Measurements from ENCODE around the gene CKAP2L. TPM values are rescaled to one million over a fixed set of nuclear protein-coding genes. Genes with fewer than 3 reads are reported as not detected.

CKAP2L gene
- total and polyA plus RNA-seq, 10 of the 15 experiments (the other 5 are each of a cell fraction or from before 2014, with no cell fraction given) = 10.5 to 37.4 (median 20.2) TPM

GRCh38 chr2:112721819-112722522 is 42.4 kb downstream of the CKAP2L start:
- POLR2A ChIA-PET = interaction anchor here (0.9 kb wide), 1 partner anchor 97 kb away, joined by 3 read pairs; no protein-coding TSS in a partner anchor
- H3K4me2 ChIP-seq (ENCODE audit: control insufficient read depth, insufficient read depth) = no peak overlapping the region
- intact Hi-C loops (cut with micrococcal nuclease; ENCODE audit: unreplicated experiment) = no loop called here

More at GRCh38 chr2:112721819-112722522, 42.4 kb downstream of the CKAP2L start:
- no peak for FAIRE-seq
- ChIA-PET CTCF (interaction anchor here (1.0 to 12.8 kb wide), 6 partner anchors 16 to 121 kb away, joined by 3 to 671 read pairs (median 140); partner anchors contain the start of gene SLC20A1), RAD21 (ENCODE audit: unreplicated experiment) (interaction anchor here (7.1 to 10.7 kb wide), 3 partner anchors 14 to 92 kb away, joined by 117 to 494 read pairs (median 143); partner anchors contain the start of gene SLC20A1), SMC1A (ENCODE audit: uncharacterized antibody, unreplicated experiment) (interaction anchor here (0.9 to 10.9 kb wide), 4 partner anchors 16 to 92 kb away, joined by 3 to 455 read pairs (median 10); no protein-coding TSS in a partner anchor)
- ATAC-seq = no peak
- H3K79me2 ChIP-seq (ENCODE audit: control insufficient read depth, insufficient read depth, low read length) = no peaks in the 10 kb centered on the region
- no peaks in the 10 kb centered on the region for H3K9me3 ChIP-seq (replicated peaks; ENCODE audit: control insufficient read depth, insufficient read depth, low read length)
- BruUV-seq (replicated peaks) = no TSS peak
- H3K27ac ChIP-seq (ENCODE audit: control insufficient read depth, insufficient read depth) = no peak overlapping the region
- in situ Hi-C loops (cut with MboI) = loop anchor here (5.0 kb wide), 2 partner anchors 95 to 120 kb away; no protein-coding TSS in a partner anchor
- no peaks in the 10 kb centered on the region for H4K20me1 ChIP-seq (ENCODE audit: control insufficient read depth, insufficient read depth)
- no peak overlapping the region for H2AFZ ChIP-seq (ENCODE audit: control insufficient read depth, low read depth, low read length)
- H3K36me3 ChIP-seq (ENCODE audit: control insufficient read depth in 2 of 2, insufficient read depth in 2 of 2, low read length in 1 of 2) = no peaks in the 10 kb centered on the region
- H3K9ac ChIP-seq (ENCODE audit: control insufficient read depth, insufficient read depth, low read length) = no peak overlapping the region
- 74% methylated on average over 23 of the region's 23 CpGs for WGBS (ENCODE audit: insufficient coverage, insufficient replicate concordance, low lambda C conversion rate, missing lambda C conversion rate)
- H3K27me3 ChIP-seq (replicated peaks in 1 of 2; ENCODE audit: control insufficient read depth in 2 of 2, insufficient read depth in 2 of 2, low read length in 1 of 2) = no peaks in the 10 kb centered on the region
- no peak for DNase-seq (ENCODE audit: low read depth, low spot score)
- TF ChIP-seq STAT1 (conservative IDR thresholded peaks at IDR 0.05) = no peak
- no peak for TF ChIP-seq ATF2 (IDR thresholded peaks at IDR 0.05; ENCODE audit: low read length)
- no peak for TF ChIP-seq EZH2 (IDR thresholded peaks at IDR 0.05; ENCODE audit: borderline replicate concordance, control insufficient read depth, low read depth, low read length)
- no peak for TF ChIP-seq BCL11A (IDR thresholded peaks at IDR 0.05; ENCODE audit: low read depth, low read length)
- TF ChIP-seq SMARCA5 (IDR thresholded peaks at IDR 0.05) = no peak
- H3K4me1 ChIP-seq (ENCODE audit: control insufficient read depth, insufficient read depth, low read length) = peaks cover 19% of the 10 kb centered on the region
- no peak overlapping the region for H3K4me3 ChIP-seq
